Measurements from ENCODE around the gene BTG3. TPM values are rescaled to one million over a fixed set of nuclear protein-coding genes. Genes with fewer than 3 reads are reported as not detected.

Gene BTG3
- total and polyA plus RNA-seq, 11 donors = 2.6 to 16.1 (median 6.4) TPM

GRCh38 chr21:17651526-17651925, 38.8 kb upstream of the BTG3 start:
- TF ChIP-seq, protein P1, sequence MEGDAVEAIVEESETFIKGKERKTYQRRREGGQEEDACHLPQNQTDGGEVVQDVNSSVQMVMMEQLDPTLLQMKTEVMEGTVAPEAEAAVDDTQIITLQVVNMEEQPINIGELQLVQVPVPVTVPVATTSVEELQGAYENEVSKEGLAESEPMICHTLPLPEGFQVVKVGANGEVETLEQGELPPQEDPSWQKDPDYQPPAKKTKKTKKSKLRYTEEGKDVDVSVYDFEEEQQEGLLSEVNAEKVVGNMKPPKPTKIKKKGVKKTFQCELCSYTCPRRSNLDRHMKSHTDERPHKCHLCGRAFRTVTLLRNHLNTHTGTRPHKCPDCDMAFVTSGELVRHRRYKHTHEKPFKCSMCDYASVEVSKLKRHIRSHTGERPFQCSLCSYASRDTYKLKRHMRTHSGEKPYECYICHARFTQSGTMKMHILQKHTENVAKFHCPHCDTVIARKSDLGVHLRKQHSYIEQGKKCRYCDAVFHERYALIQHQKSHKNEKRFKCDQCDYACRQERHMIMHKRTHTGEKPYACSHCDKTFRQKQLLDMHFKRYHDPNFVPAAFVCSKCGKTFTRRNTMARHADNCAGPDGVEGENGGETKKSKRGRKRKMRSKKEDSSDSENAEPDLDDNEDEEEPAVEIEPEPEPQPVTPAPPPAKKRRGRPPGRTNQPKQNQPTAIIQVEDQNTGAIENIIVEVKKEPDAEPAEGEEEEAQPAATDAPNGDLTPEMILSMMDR (IDR thresholded peaks at IDR 0.05) = no peak
- no peak for TF ChIP-seq POLR2A (IDR thresholded peaks at IDR 0.05)
- intact Hi-C loops (cut with DNase I) = no loop called here

GRCh38 chr21:17650292-17650691, 37.6 kb upstream of the BTG3 start:
- H3K4me1 ChIP-seq = no peaks in the 10 kb centered on the region
- no peaks in the 10 kb centered on the region for H3K36me3 ChIP-seq
- H3K27me3 ChIP-seq = no peaks in the 10 kb centered on the region
- TF ChIP-seq, protein P1 (IDR thresholded peaks at IDR 0.05) = no peak
- TF ChIP-seq POLR2A (IDR thresholded peaks at IDR 0.05) = no peak
- WGBS, 4 donors = 41 to 62% (median 48%) methylated on average over 1 of the region's 1 CpG
- H3K4me3 ChIP-seq = no peak overlapping the region
- H3K27ac ChIP-seq = no peak overlapping the region
- H3K9me3 ChIP-seq = peaks cover 0 to 12% (median 2%) of the 10 kb centered on the region in 12 donors
- ATAC-seq = no peak
- intact Hi-C loops (cut with DNase I) = no loop called here
- no peak for DNase-seq

More at GRCh38 chr21:17651526-17651925, 38.8 kb upstream of the BTG3 start:
- H3K4me3 ChIP-seq = no peak overlapping the region
- H3K36me3 ChIP-seq = no peaks in the 10 kb centered on the region
- H3K4me1 ChIP-seq = no peaks in the 10 kb centered on the region
- peaks cover 0 to 12% (median 2%) of the 10 kb centered on the region in 12 donors for H3K9me3 ChIP-seq
- DNase-seq (no peak), ATAC-seq (no peak)
- H3K27me3 ChIP-seq = no peaks in the 10 kb centered on the region
- WGBS, 4 donors = 70 to 81% (median 74%) methylated on average over 3 of the region's 3 CpGs
- no peak overlapping the region for H3K27ac ChIP-seq

GRCh38 chr21:17646790-17647189, 34.1 kb upstream of the BTG3 start:
- no peaks in the 10 kb centered on the region for H3K27me3 ChIP-seq
- DNase-seq = no peak
- no peak overlapping the region for H3K4me3 ChIP-seq
- H3K36me3 ChIP-seq = no peaks in the 10 kb centered on the region
- ATAC-seq = no peak
- TF ChIP-seq, protein P1 (IDR thresholded peaks at IDR 0.05) = no peak
- TF ChIP-seq POLR2A (IDR thresholded peaks at IDR 0.05) = no peak
- peaks cover 0 to 8% (median 2%) of the 10 kb centered on the region in 12 donors for H3K9me3 ChIP-seq
- 80 to 85% (median 84%) methylated on average over 4 of the region's 4 CpGs for WGBS, 4 donors
- intact Hi-C loops (cut with DNase I) = no loop called here
- no peaks in the 10 kb centered on the region for H3K4me1 ChIP-seq
- H3K27ac ChIP-seq = no peak overlapping the region

- no peak for TF ChIP-seq POLR2A (IDR thresholded peaks at IDR 0.05)
- TF ChIP-seq, protein P1 (IDR thresholded peaks at IDR 0.05) = no peak
- Histone ChIP-seq H3K4me3 (no peak overlapping the region), H3K27me3 (no peaks in the 10 kb centered on the region), H3K27ac (no peak overlapping the region), H3K9me3 (peaks cover 0 to 19% (median 2%) of the 10 kb centered on the region in 12 donors), H3K4me1 (no peaks in the 10 kb centered on the region), H3K36me3 (no peaks in the 10 kb centered on the region)
- ATAC-seq (no peak), DNase-seq (no peak)
- intact Hi-C loops (cut with DNase I) = no loop called here
Measured at GRCh38 chr21:17644186-17644585, 31.5 kb upstream of the BTG3 start.

All from heart left ventricle (tissue), 16 donors.